DLD1 (cell line): ENCODE results near the gene CRACDL.

Experiments used
- in situ Hi-C: cut with HindIII; loops from 2 replicates; pipeline ENCODE4 v1.10.0; 2017; ENCODE audit warnings: low sequenced_read_pairs

Gene CRACDL

GRCh38 chr2:98868548-98869271 is 67.3 kb downstream of the CRACDL start:
- in situ Hi-C loops = no loop called here

GRCh38 chr2:98867539-98868309 is 68.3 kb downstream of the CRACDL start:
- in situ Hi-C loops = no loop called here

GRCh38 chr2:98866033-98866432 is 70.0 kb downstream of the CRACDL start:
- in situ Hi-C loops = no loop called here

GRCh38 chr2:98861601-98862000 is 74.4 kb downstream of the CRACDL start:
- in situ Hi-C loops = no loop called here

- in situ Hi-C loops = no loop called here
Observed at GRCh38 chr2:98859323-98859722, 76.7 kb downstream of the CRACDL start.

GRCh38 chr2:98857001-98857400 is 79.0 kb downstream of the CRACDL start:
- in situ Hi-C loops = no loop called here

GRCh38 chr2:98854682-98855081 is 81.3 kb downstream of the CRACDL start:
- in situ Hi-C loops = no loop called here

- in situ Hi-C loops = no loop called here
Observed at GRCh38 chr2:98852932-98853331, 83.1 kb downstream of the CRACDL start.

- in situ Hi-C loops = no loop called here
Observed at GRCh38 chr2:98850074-98850473, 86.0 kb downstream of the CRACDL start.

- in situ Hi-C loops = loop anchor here (25.0 kb wide), 1 partner anchor 112 kb away; the partner anchor contains the start of gene MGAT4A
Observed at GRCh38 chr2:98849113-98849512, 86.9 kb downstream of the CRACDL start.

- in situ Hi-C loops = loop anchor here (25.0 kb wide), 1 partner anchor 111 kb away; the partner anchor contains the start of gene MGAT4A
Observed at GRCh38 chr2:98847853-98848252, 88.2 kb downstream of the CRACDL start.

- in situ Hi-C loops = loop anchor here (25.0 kb wide), 1 partner anchor 109 kb away; the partner anchor contains the start of gene MGAT4A
Observed at GRCh38 chr2:98846041-98846440, 90.0 kb downstream of the CRACDL start.

GRCh38 chr2:98842136-98842535 is 93.9 kb downstream of the CRACDL start:
- in situ Hi-C loops = loop anchor here (25.0 kb wide), 1 partner anchor 105 kb away; the partner anchor contains the start of gene MGAT4A

GRCh38 chr2:98839292-98839691 is 96.7 kb downstream of the CRACDL start:
- in situ Hi-C loops = loop anchor here (25.0 kb wide), 1 partner anchor 102 kb away; the partner anchor contains the start of gene MGAT4A

- in situ Hi-C loops = loop anchor here (25.0 kb wide), 1 partner anchor 99 kb away; the partner anchor contains the start of gene MGAT4A
Observed at GRCh38 chr2:98835831-98836385, 100.1 kb downstream of the CRACDL start.

- in situ Hi-C loops = loop anchor here (25.0 kb wide), 1 partner anchor 97 kb away; the partner anchor contains the start of gene MGAT4A
Observed at GRCh38 chr2:98833917-98834263, 102.1 kb downstream of the CRACDL start.

- in situ Hi-C loops = loop anchor here (25.0 kb wide), 1 partner anchor 96 kb away; the partner anchor contains the start of gene MGAT4A
Observed at GRCh38 chr2:98833172-98833916, 102.7 kb downstream of the CRACDL start.

GRCh38 chr2:98832172-98832571 is 103.9 kb downstream of the CRACDL start:
- in situ Hi-C loops = loop anchor here (25.0 kb wide), 1 partner anchor 95 kb away; the partner anchor contains the start of gene MGAT4A

- in situ Hi-C loops = loop anchor here (25.0 kb wide), 1 partner anchor 93 kb away; the partner anchor contains the start of gene MGAT4A
Observed at GRCh38 chr2:98830571-98831145, 105.4 kb downstream of the CRACDL start.
